ENCODE measurements around the gene LRRC4C. TPM values are rescaled to one million over a fixed set of nuclear protein-coding genes. Genes with fewer than 3 reads are reported as not detected.

The LRRC4C gene
- total and polyA plus RNA-seq, 2 donors (not counting 3 experiments of a cell fraction or from before 2014, with no cell fraction given), result not detected

DNA sequence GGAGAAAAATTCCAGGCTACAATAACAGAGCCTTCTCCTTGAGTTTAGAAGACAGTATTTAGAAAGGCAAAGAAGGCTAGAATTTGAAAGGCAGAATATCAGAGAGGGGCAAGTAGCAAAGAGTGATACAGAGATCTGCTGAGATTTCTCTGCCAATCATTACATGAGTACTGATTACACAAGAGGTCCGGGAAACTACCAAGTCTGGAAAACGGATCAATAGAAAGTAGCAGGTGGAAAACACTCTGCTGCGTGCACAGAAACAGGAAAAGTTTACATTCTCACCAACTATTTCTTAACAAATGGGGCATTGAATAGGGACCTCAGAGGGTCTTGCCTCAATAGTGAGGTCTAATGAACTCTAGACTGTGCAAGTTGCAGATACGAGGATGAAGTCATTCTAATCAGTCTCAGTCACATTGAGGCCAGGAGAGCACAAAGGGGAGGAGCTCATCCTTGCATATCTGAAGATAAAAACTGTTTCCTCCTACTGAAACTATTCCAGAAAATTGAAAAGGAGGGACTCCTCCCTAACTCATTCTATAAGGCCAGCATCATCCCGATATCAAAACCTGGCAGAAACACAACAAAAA lies 1099.2 kb downstream of the LRRC4C start:
- TF ChIP-seq POLR2AphosphoS5 (IDR thresholded peaks at IDR 0.05; ENCODE audit: insufficient read depth, low read depth, low read length) (no peak), FOS (IDR thresholded peaks at IDR 0.05; ENCODE audit: borderline replicate concordance, insufficient read depth, low read length) (no peak), GATA2 (IDR thresholded peaks at IDR 0.05; ENCODE audit: insufficient read depth, insufficient read length, low read depth, low read length) (no peak), POLR2A (IDR thresholded peaks at IDR 0.05; ENCODE audit: low read depth, low read length) (no peak), EZH2 (IDR thresholded peaks at IDR 0.05; ENCODE audit: borderline replicate concordance, low read depth, low read length, severe bottlenecking) (no peak), JUN (IDR thresholded peaks at IDR 0.05; ENCODE audit: borderline replicate concordance, insufficient read depth, insufficient read length, low read depth) (no peak), MYC (IDR thresholded peaks at IDR 0.05; ENCODE audit: low read depth, low read length) (no peak)
- TF ChIP-seq, protein P1, sequence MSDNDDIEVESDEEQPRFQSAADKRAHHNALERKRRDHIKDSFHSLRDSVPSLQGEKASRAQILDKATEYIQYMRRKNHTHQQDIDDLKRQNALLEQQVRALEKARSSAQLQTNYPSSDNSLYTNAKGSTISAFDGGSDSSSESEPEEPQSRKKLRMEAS (IDR thresholded peaks at IDR 0.05; ENCODE audit: insufficient read depth, insufficient read length), result no peak
- TF ChIP-seq, protein P2, sequence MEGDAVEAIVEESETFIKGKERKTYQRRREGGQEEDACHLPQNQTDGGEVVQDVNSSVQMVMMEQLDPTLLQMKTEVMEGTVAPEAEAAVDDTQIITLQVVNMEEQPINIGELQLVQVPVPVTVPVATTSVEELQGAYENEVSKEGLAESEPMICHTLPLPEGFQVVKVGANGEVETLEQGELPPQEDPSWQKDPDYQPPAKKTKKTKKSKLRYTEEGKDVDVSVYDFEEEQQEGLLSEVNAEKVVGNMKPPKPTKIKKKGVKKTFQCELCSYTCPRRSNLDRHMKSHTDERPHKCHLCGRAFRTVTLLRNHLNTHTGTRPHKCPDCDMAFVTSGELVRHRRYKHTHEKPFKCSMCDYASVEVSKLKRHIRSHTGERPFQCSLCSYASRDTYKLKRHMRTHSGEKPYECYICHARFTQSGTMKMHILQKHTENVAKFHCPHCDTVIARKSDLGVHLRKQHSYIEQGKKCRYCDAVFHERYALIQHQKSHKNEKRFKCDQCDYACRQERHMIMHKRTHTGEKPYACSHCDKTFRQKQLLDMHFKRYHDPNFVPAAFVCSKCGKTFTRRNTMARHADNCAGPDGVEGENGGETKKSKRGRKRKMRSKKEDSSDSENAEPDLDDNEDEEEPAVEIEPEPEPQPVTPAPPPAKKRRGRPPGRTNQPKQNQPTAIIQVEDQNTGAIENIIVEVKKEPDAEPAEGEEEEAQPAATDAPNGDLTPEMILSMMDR (IDR thresholded peaks at IDR 0.05; ENCODE audit: extremely low read depth in 1 of 2, insufficient read depth in 1 of 2, low read depth in 1 of 2, low read length in 2 of 2), result no peak
- POLR2A ChIA-PET, result no interaction called here
- no peaks in the 10 kb centered on the region for H3K36me3 ChIP-seq (ENCODE audit: control insufficient read depth in 2 of 2, extremely low read depth in 1 of 2, insufficient read depth in 2 of 2, low read length in 2 of 2)
- no peak overlapping the region for H3K27ac ChIP-seq (ENCODE audit: insufficient read depth, low read depth, low read length)
- DNase-seq (ENCODE audit: low read depth, low spot score) (no peak), FAIRE-seq (no peak)
- no peak overlapping the region for H3K9ac ChIP-seq (replicated peaks; ENCODE audit: extremely low read depth, insufficient read depth, low read length)
- no peaks in the 10 kb centered on the region for H3K9me3 ChIP-seq (replicated peaks; ENCODE audit: control insufficient read depth, insufficient read depth, low read length)
- intact Hi-C loops (cut with micrococcal nuclease) (no loop called here), dilution Hi-C loops (cut with MboI; ENCODE audit: extremely low pct_ligation_motif_present, low sequenced_read_pairs) (no loop called here)
- H3K79me2 ChIP-seq (ENCODE audit: control insufficient read depth, insufficient read depth, low read length), result no peaks in the 10 kb centered on the region
- no peaks in the 10 kb centered on the region for H3K4me1 ChIP-seq (ENCODE audit: control insufficient read depth, extremely low read depth, insufficient read depth, low read length)
- H4K20me1 ChIP-seq (replicated peaks; ENCODE audit: control insufficient read depth, extremely low read depth, insufficient read depth, low read length), result no peaks in the 10 kb centered on the region
- H3K4me3 ChIP-seq (replicated peaks in 1 of 3; ENCODE audit: insufficient read depth in 1 of 3, low read depth in 1 of 3, low read length in 3 of 3), result no peak overlapping the region
- CTCF ChIA-PET, result no interaction called here
- H3K27me3 ChIP-seq (ENCODE audit: control insufficient read depth in 2 of 2, insufficient read depth in 2 of 2, low read length in 2 of 2), result no peaks in the 10 kb centered on the region
- BruUV-seq (replicated peaks), result no TSS peak
- no peak overlapping the region for H3K4me2 ChIP-seq (ENCODE audit: insufficient read depth, low read length)
- H2AFZ ChIP-seq (ENCODE audit: low read depth, low read length), result no peak overlapping the region
- H3K9me1 ChIP-seq (replicated peaks; ENCODE audit: control insufficient read depth, extremely low read depth, insufficient read depth, low read length), result peaks cover under 1% of the 10 kb centered on the region

Measured in endothelial cell of umbilical vein (primary cell).